GM06990 (cell line): ENCODE results near the gene DENND1B.

ENCODE experiments used
- DNase-seq: peaks from one replicate; pipeline ENCODE4 v3.0.0-alpha.2; 2011; ENCODE audit not compliant: insufficient read length; ENCODE audit errors: extremely low read depth
- H3K27me3 ChIP-seq: replicated peaks from 2 replicates; pipeline ENCODE4 v1.6.0; 2011; ENCODE audit warnings: low read length; ENCODE audit not compliant: control insufficient read depth, insufficient read depth
- H3K36me3 ChIP-seq: 2 replicates; pipeline ENCODE4 v1.5.1; 2011; ENCODE audit warnings: low read length; ENCODE audit not compliant: control insufficient read depth, insufficient read depth
- H3K4me3 ChIP-seq: replicated peaks from 2 replicates; pipeline ENCODE4 v1.5.1; 2011; ENCODE audit warnings: low read depth, mild to moderate bottlenecking, control low read depth, low read length
- CTCF ChIP-seq: IDR thresholded peaks from 2 replicates; pipeline ENCODE4 v1.5.1; 2011; ENCODE audit warnings: low read length, control low read depth, mild to moderate bottlenecking, inconsistent platforms; ENCODE audit not compliant: insufficient read depth, poor library complexity, severe bottlenecking

The DENND1B gene

GRCh38 chr1:197620714-197621163 is 154.5 kb downstream of the DENND1B start:
- no peaks in the 10 kb centered on the region for H3K27me3 ChIP-seq
- no peak for DNase-seq
- H3K4me3 ChIP-seq = no peak overlapping the region
- no peaks in the 10 kb centered on the region for H3K36me3 ChIP-seq
- no peak for TF ChIP-seq CTCF

GRCh38 chr1:197619008-197619640 is 156.2 kb downstream of the DENND1B start:
- no peak for TF ChIP-seq CTCF
- Histone ChIP-seq H3K27me3 (no peaks in the 10 kb centered on the region), H3K4me3 (no peak overlapping the region), H3K36me3 (no peaks in the 10 kb centered on the region)
- DNase-seq = no peak

- Histone ChIP-seq H3K4me3 (no peak overlapping the region), H3K27me3 (no peaks in the 10 kb centered on the region), H3K36me3 (no peaks in the 10 kb centered on the region)
- TF ChIP-seq CTCF = no peak
- no peak for DNase-seq
Observed at GRCh38 chr1:197618061-197618460, 157.2 kb downstream of the DENND1B start.

- TF ChIP-seq CTCF = no peak
- H3K27me3 ChIP-seq = no peaks in the 10 kb centered on the region
Observed at GRCh38 chr1:197615693-197616011, 159.6 kb downstream of the DENND1B start.

GRCh38 chr1:197614916-197615692 is 160.2 kb downstream of the DENND1B start:
- H3K36me3 ChIP-seq = no peaks in the 10 kb centered on the region
- TF ChIP-seq CTCF = peak; percentile 63
- H3K4me3 ChIP-seq = no peak overlapping the region
- no peaks in the 10 kb centered on the region for H3K27me3 ChIP-seq
- no peak for DNase-seq

More at GRCh38 chr1:197615693-197616011, 159.6 kb downstream of the DENND1B start:
- no peaks in the 10 kb centered on the region for H3K36me3 ChIP-seq
- H3K4me3 ChIP-seq = no peak overlapping the region
- DNase-seq = no peak
